ENCODE results near the gene IVNS1ABP. TPM values are rescaled to one million over a fixed set of nuclear protein-coding genes. Genes with fewer than 3 reads are reported as not detected.
A peak's percentile ranks its signal among the peaks of the same experiment; 100 is the strongest.

The IVNS1ABP gene
- total RNA-seq, 1 donor from 2014 or later, result 98.2 TPM

DNA sequence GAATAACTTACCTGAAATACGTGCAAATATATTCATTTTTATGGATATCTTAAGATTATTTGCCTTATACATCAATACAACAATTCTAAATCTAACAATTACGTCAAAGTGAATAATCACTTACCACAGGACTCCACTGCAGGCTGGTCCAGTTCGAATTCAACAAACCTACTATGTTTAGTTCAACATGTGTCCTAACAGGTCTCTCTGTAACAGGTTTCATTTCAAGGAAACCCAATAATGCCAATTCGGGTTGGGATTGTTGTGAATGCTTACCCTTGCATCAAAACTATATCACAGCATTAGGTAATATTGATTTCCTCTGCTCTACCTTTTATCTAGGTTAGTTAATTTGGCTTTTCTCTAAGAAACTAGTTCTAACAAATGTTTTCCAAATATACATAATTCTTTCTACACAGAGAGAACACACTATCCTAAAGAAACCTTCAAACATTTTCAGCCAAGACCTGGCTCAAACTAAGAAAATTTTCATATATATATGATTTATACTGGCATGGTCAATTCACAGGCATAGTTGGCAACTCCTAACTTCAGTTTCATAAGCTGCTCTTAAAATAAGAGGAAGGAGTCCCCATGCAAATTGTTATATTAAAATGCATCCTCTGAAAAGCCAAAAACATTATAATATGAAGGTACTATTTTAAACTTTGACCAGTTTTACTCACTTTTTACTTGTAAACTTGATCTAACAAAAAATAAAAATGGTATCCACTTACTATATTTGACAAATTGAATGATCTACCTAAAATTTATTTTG, 4.5 kb downstream of the IVNS1ABP start:
- H3K4me1 Mint-ChIP-seq (ENCODE audit: unreplicated experiment), result peaks cover 28% of the 10 kb centered on the region
- peaks cover 20% of the 10 kb centered on the region for H3K36me3 Mint-ChIP-seq
- H3K27ac Mint-ChIP-seq, result no peak overlapping the region

DNA sequence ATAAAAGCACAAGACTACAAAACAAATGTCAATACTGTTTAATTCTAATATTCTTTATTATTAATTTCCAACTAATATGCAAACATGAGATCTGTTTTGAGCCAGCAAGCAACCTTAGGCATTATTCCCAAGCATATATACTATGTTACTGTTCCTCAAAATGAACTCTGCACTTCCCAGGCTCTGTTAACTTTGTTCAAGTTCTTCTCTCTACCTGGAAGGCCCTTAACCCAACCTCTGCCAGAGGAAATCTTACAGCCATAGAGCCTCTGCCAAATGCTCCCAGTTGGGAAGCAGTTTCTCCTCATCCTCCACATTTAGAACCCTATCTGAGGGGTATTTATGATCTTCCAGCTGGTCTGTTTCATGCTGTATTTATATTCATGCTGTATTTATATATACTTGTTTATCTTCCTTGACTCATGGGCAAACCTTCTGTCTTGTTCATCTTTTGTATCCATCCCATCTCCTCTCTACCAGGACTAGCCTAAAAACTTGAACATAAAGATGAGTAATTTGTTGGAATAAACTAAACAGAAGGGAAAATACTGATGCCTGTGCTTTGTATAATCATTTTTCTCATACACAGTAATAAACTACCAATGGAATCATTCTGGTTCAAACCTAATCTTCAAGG, 5.3 kb downstream of the IVNS1ABP start:
- no peak for DNase-seq (ENCODE audit: extremely low spot score, unreplicated experiment)
- no peak overlapping the region for H3K27ac Mint-ChIP-seq
- no peaks in the 10 kb centered on the region for H3K27me3 Mint-ChIP-seq
- no peak for TF ChIP-seq CTCF (conservative IDR thresholded peaks at IDR 0.05)
- H3K9me3 Mint-ChIP-seq, result no peaks in the 10 kb centered on the region
- peaks cover 27% of the 10 kb centered on the region for H3K36me3 Mint-ChIP-seq
- H3K4me1 Mint-ChIP-seq (ENCODE audit: unreplicated experiment), result peaks cover 25% of the 10 kb centered on the region
- no peak overlapping the region for H3K4me3 Mint-ChIP-seq

More for the DNA sequence above, 4.5 kb downstream of the IVNS1ABP start:
- Mint-ChIP-seq H3K9me3 (no peaks in the 10 kb centered on the region), H3K4me3 (peak overlapping the region; percentile 11), H3K27me3 (no peaks in the 10 kb centered on the region)
- no peak for DNase-seq (ENCODE audit: extremely low spot score, unreplicated experiment)
- no peak for TF ChIP-seq CTCF (conservative IDR thresholded peaks at IDR 0.05)

- Mint-ChIP-seq H3K9me3 (no peaks in the 10 kb centered on the region), H3K36me3 (peaks cover 44% of the 10 kb centered on the region), H3K4me1 (ENCODE audit: unreplicated experiment) (peaks cover 24% of the 10 kb centered on the region), H3K27me3 (no peaks in the 10 kb centered on the region), H3K4me3 (no peak overlapping the region), H3K27ac (no peak overlapping the region)
- no peak for DNase-seq (ENCODE audit: extremely low spot score, unreplicated experiment)
- no peak for TF ChIP-seq CTCF (conservative IDR thresholded peaks at IDR 0.05)
These were observed 7.5 kb downstream of the IVNS1ABP start for GRCh38 chr1:185309566-185309965.

DNA sequence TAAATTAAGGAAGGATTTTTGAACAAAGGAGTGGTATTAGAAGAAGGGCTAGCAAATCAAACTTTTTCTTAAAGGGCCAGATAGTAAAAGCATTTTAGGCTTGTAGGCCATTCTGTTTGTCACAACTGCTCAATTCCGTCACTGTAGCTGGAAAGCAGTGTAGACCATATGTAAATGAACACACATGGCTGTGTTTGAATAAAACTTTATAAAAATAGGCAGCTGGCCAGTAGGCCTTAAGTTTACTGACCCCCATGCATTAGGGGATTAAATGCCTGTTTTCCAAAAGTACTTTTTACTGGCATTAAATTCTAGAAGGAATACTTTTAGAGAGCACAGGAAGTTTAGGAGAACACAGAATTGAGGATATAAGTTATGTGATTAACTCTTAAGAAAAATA, 8.9 kb downstream of the IVNS1ABP start:
- Mint-ChIP-seq H3K4me1 (ENCODE audit: unreplicated experiment) (peaks cover 9% of the 10 kb centered on the region), H3K4me3 (no peak overlapping the region), H3K36me3 (peaks cover 51% of the 10 kb centered on the region), H3K27ac (no peak overlapping the region), H3K9me3 (no peaks in the 10 kb centered on the region), H3K27me3 (no peaks in the 10 kb centered on the region)
- no peak for TF ChIP-seq CTCF (conservative IDR thresholded peaks at IDR 0.05)
- no peak for DNase-seq (ENCODE audit: extremely low spot score, unreplicated experiment)

DNA sequence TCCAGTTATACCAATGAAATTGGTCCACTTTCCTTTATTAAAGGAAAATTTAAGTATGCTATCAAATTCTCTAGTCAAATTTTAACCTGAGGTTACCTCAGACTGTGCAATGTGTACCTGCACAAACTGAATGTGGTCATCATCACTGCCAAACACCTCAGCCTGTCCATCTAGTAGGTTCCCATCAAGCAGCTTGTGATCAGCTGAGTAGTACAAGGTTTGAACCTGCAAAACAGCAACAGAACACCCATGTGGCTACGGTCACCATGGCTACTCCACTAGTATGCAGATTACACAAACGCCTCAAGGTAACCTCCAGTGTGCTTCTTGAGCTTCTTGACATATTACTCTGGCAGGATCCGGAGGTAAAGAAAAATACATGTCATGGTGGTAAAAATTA, 11.6 kb downstream of the IVNS1ABP start:
- no peak overlapping the region for H3K4me3 Mint-ChIP-seq
- no peak for DNase-seq (ENCODE audit: extremely low spot score, unreplicated experiment)
- H3K27me3 Mint-ChIP-seq, result no peaks in the 10 kb centered on the region
- peaks cover 57% of the 10 kb centered on the region for H3K36me3 Mint-ChIP-seq
- TF ChIP-seq CTCF (conservative IDR thresholded peaks at IDR 0.05), result no peak
- H3K4me1 Mint-ChIP-seq (ENCODE audit: unreplicated experiment), result no peaks in the 10 kb centered on the region
- H3K9me3 Mint-ChIP-seq, result no peaks in the 10 kb centered on the region
- H3K27ac Mint-ChIP-seq, result no peak overlapping the region
